Stomach (tissue), 19 donors: ENCODE measurements around the gene PGM5. TPM values are rescaled to one million over a fixed set of nuclear protein-coding genes. Genes with fewer than 3 reads are reported as not detected.
"Not testable (repeated sequence)": the region's sequence is repeated elsewhere in the genome, so short reads cannot be mapped to it uniquely, and the experiment has no call there.

Source experiments
- DNase-seq, 2 donors: peaks; one replicate each; pipeline versions ENCODE4 v3.0.0 to v3.0.0-alpha.2; 2013 to 2019
- H3K27ac ChIP-seq, 5 donors: fragments of 200-600 bp in 4 of 5; sonication (generic) in 4 of 5; one replicate each; pipeline ENCODE4 v1.5.1; 2013 to 2019; ENCODE audit warnings: mild to moderate bottlenecking in 1 of 5, moderate library complexity in 1 of 5
- H3K27me3 ChIP-seq, 3 donors: fragments of 200-600 bp; sonication (generic); one replicate each; pipeline ENCODE4 v1.5.1; 2017 to 2019; ENCODE audit warnings: mixed run types in 1 of 3
- H3K36me3 ChIP-seq, 4 donors: fragments of 200-600 bp; sonication (generic); 1 replicate in 3 of 4; 2 replicates in 1 of 4; pipeline ENCODE4 v1.5.1; 2016 to 2019
- H3K4me1 ChIP-seq, 4 donors: fragments of 200-600 bp; sonication (generic); one replicate each; pipeline ENCODE4 v1.5.1; 2016 to 2019
- H3K4me3 ChIP-seq, 4 donors: fragments of 200-600 bp; sonication (generic) in 3 of 4; one replicate each; pipeline ENCODE4 v1.5.1; 2016 to 2019; ENCODE audit warnings: mild to moderate bottlenecking in 1 of 4
- H3K9me3 ChIP-seq, 4 donors: fragments of 200-600 bp; sonication (generic); one replicate each; pipeline ENCODE4 v1.5.1; 2016 to 2019
- POLR2AphosphoS5 ChIP-seq, 3 donors: sonication (generic); formaldehyde crosslinking; IDR thresholded peaks; one replicate each; pipeline ENCODE4 v1.6.1; 2016; ENCODE audit warnings: antibody characterized with exemption in 3 of 3
- WGBS, 5 donors: extraction: QIAGEN DNeasy Blood & Tissue Kit in 3 of 5; methylation state at CpG; one replicate each; pipeline versions ENCODE4 v1.1.5 to v1.1.7; 2013 to 2018; 5-methylcytosine and 5-hydroxymethylcytosine counted together
- intact Hi-C: fragments of 100-400 bp; cut with DNase I; formaldehyde crosslinking; loops from one replicate; pipeline ENCODE4 v1.15.1; 2023; ENCODE audit warnings: low total_unique reads
- long read RNA-seq, 10 donors: transcript quantifications; one replicate each; lab custom pipeline, GENCODE V29; 2026
- polyA plus RNA-seq, 3 donors: library from polyadenylated mRNA; stranded (reverse); fragments of 200-250 nt; gene quantifications; one replicate each; pipeline ENCODE4 v1.2.3, GENCODE V29; 2013
- total RNA-seq, 5 donors: library from RNA; depleted of rRNA; stranded (reverse); fragments of >200 nt; gene quantifications; one replicate each; pipeline versions ENCODE4 v1.1.0 to v1.2.3, GENCODE V29; 2014 to 2016
- donor health status: healthy with polysubstance abuse.
- donor health status: Bipolar disorder and iron deficiency.
- donor health status: healthy.

PGM5 gene
- total RNA-seq (100 to 1,000 TPM in 3 of 5 donors, 10 to 100 TPM in 2; 33.9 to 145 (median 104) TPM), polyA plus RNA-seq (10 to 100 TPM; 10.6 to 51.7 (median 11.9) TPM)
- long read RNA-seq, donor 1, full-length matches to known transcripts: 16 of 33 reads
- long read RNA-seq, donor 1, partial matches to known transcripts: 12 of 33 reads
- long read RNA-seq, donor 1, other reads (novel, unspliced or antisense): 5 of 33 reads
- long read RNA-seq, donor 2, full-length matches to known transcripts: 25 of 39 reads
- long read RNA-seq, donor 2, partial matches to known transcripts: 14 of 39 reads
- long read RNA-seq, donor 2, other reads (novel, unspliced or antisense): 0 of 39 reads
- long read RNA-seq, donor 3, full-length matches to known transcripts: 4 of 4 reads
- long read RNA-seq, donor 3, partial matches to known transcripts: 0 of 4 reads
- long read RNA-seq, donor 3, other reads (novel, unspliced or antisense): 0 of 4 reads
- long read RNA-seq, donor 4, partial matches to known transcripts: 0 of 1 reads
- long read RNA-seq, donor 4, other reads (novel, unspliced or antisense): 0 of 1 reads
- long read RNA-seq, donor 5, full-length matches to known transcripts: 15 of 30 reads
- long read RNA-seq, donor 5, partial matches to known transcripts: 10 of 30 reads
- long read RNA-seq, donor 5, other reads (novel, unspliced or antisense): 5 of 30 reads
- long read RNA-seq, donor 6, full-length matches to known transcripts: 30 of 52 reads
- long read RNA-seq, donor 6, partial matches to known transcripts: 22 of 52 reads
- long read RNA-seq, donor 6, other reads (novel, unspliced or antisense): 0 of 52 reads
- long read RNA-seq, donor 7, full-length matches to known transcripts: 34 of 83 reads
- long read RNA-seq, donor 7, partial matches to known transcripts: 31 of 83 reads
- long read RNA-seq, donor 7, other reads (novel, unspliced or antisense): 18 of 83 reads
- long read RNA-seq, donor 8, full-length matches to known transcripts: 8 of 8 reads
- long read RNA-seq, donor 8, partial matches to known transcripts: 0 of 8 reads
- long read RNA-seq, donor 8, other reads (novel, unspliced or antisense): 0 of 8 reads
- long read RNA-seq, donor 9, full-length matches to known transcripts: 5 of 12 reads
- long read RNA-seq, donor 9, partial matches to known transcripts: 0 of 12 reads
- long read RNA-seq, donor 9, other reads (novel, unspliced or antisense): 7 of 12 reads
- long read RNA-seq, donor 10, full-length matches to known transcripts: 7 of 26 reads
- long read RNA-seq, donor 10, partial matches to known transcripts: 12 of 26 reads
- long read RNA-seq, donor 10, other reads (novel, unspliced or antisense): 7 of 26 reads

- Histone ChIP-seq H3K27me3 (peaks cover 0 to 13% (median 0%) of the 10 kb centered on the region in 3 donors), H3K4me3 (peak within 1 kb of the TSS; percentile 67 to 78 (median 74)), H3K27ac (peak within 1 kb of the TSS; percentile 50 to 91 (median 83))
- H3K36me3 ChIP-seq, H3K9me3 ChIP-seq, intact Hi-C loops, H3K4me1 ChIP-seq: not testable (repeated sequence)
- peak in 1 of 3 donors; percentile 4 for TF ChIP-seq POLR2AphosphoS5 (IDR thresholded peaks at IDR 0.05)
- DNase-seq: peak; percentile 35 to 64
- WGBS, 5 donors: 0 to 1% (median 1%) methylated on average over 33 to 58 of the region's 58 CpGs
These were observed at the start of gene PGM5 for GRCh38 chr9:68356380-68357118. TSS of gene PGM5 (plus strand) at chr9:68356611. CDS start at chr9:68357128, 517 bp downstream.

GRCh38 chr9:68307127-68307526 lies 49.3 kb upstream of the PGM5 start:
- H3K9me3 ChIP-seq, H3K27ac ChIP-seq, H3K4me3 ChIP-seq, H3K4me1 ChIP-seq, intact Hi-C loops, DNase-seq, H3K36me3 ChIP-seq: not testable (repeated sequence)
- peaks cover 0 to 16% (median 3%) of the 10 kb centered on the region in 3 donors for H3K27me3 ChIP-seq
- WGBS, 5 donors: 28 to 41% (median 33%) methylated on average over 13 to 18 of the region's 35 CpGs; no CpG with 5 or more reads in 1 of the 5 donors

- H3K27me3 ChIP-seq: peaks cover 0 to 16% (median 3%) of the 10 kb centered on the region in 3 donors
- WGBS, 5 donors: 19 to 38% (median 26%) methylated on average over 8 to 17 of the region's 21 CpGs
These were observed 48.8 kb upstream of the PGM5 start for GRCh38 chr9:68307654-68308053.

GRCh38 chr9:68311208-68311607 lies 45.2 kb upstream of the PGM5 start:
- intact Hi-C loops, DNase-seq, H3K4me1 ChIP-seq, H3K9me3 ChIP-seq, H3K27ac ChIP-seq, H3K36me3 ChIP-seq, H3K4me3 ChIP-seq: not testable (repeated sequence)
- WGBS, 5 donors: no CpG with 5 or more reads among the region's 5 CpGs
- peaks cover 0 to 10% (median 3%) of the 10 kb centered on the region in 3 donors for H3K27me3 ChIP-seq

More at GRCh38 chr9:68307654-68308053, 48.8 kb upstream of the PGM5 start:
- H3K9me3 ChIP-seq, DNase-seq, H3K36me3 ChIP-seq, H3K27ac ChIP-seq, H3K4me3 ChIP-seq, H3K4me1 ChIP-seq, intact Hi-C loops: not testable (repeated sequence)

- DNase-seq, H3K36me3 ChIP-seq, intact Hi-C loops, H3K4me3 ChIP-seq, H3K4me1 ChIP-seq, H3K27me3 ChIP-seq, H3K9me3 ChIP-seq, H3K27ac ChIP-seq: not testable (repeated sequence)
- WGBS, 5 donors: 66 to 74% (median 70%) methylated on average over 9 to 10 of the region's 10 CpGs
These were observed 38.2 kb upstream of the PGM5 start for GRCh38 chr9:68318209-68318608.

- DNase-seq, H3K9me3 ChIP-seq, H3K27ac ChIP-seq, H3K4me3 ChIP-seq, intact Hi-C loops, H3K4me1 ChIP-seq, H3K36me3 ChIP-seq: not testable (repeated sequence)
- peaks cover 0 to 17% (median 0%) of the 10 kb centered on the region in 3 donors for H3K27me3 ChIP-seq
- WGBS, 5 donors: 34 to 86% (median 60%) methylated on average over 5 to 10 of the region's 24 CpGs; no CpG with 5 or more reads in 2 of the 5 donors
These were observed 32.7 kb upstream of the PGM5 start for GRCh38 chr9:68323749-68324148.

GRCh38 chr9:68324518-68324917 lies 31.9 kb upstream of the PGM5 start:
- intact Hi-C loops, H3K9me3 ChIP-seq, H3K36me3 ChIP-seq, H3K4me3 ChIP-seq, H3K4me1 ChIP-seq, DNase-seq, H3K27ac ChIP-seq: not testable (repeated sequence)
- peaks cover 0 to 17% (median 0%) of the 10 kb centered on the region in 3 donors for H3K27me3 ChIP-seq
- WGBS, 5 donors: 3 to 25% (median 20%) methylated on average over 3 to 6 of the region's 20 CpGs; no CpG with 5 or more reads in 1 of the 5 donors

- intact Hi-C loops, H3K27me3 ChIP-seq, H3K36me3 ChIP-seq, H3K4me3 ChIP-seq, H3K9me3 ChIP-seq, H3K4me1 ChIP-seq, DNase-seq, H3K27ac ChIP-seq: not testable (repeated sequence)
- 68 to 76% (median 73%) methylated on average over 2 of the region's 4 CpGs for WGBS, 5 donors
These were observed 27.3 kb upstream of the PGM5 start for GRCh38 chr9:68329106-68329505.

- H3K27ac ChIP-seq, H3K9me3 ChIP-seq, H3K4me3 ChIP-seq, DNase-seq, H3K4me1 ChIP-seq, intact Hi-C loops, H3K36me3 ChIP-seq, H3K27me3 ChIP-seq: not testable (repeated sequence)
- WGBS, 5 donors: 78 to 96% (median 83%) methylated on average over 5 to 9 of the region's 11 CpGs
These were observed 25.8 kb upstream of the PGM5 start for GRCh38 chr9:68330531-68331173.

- intact Hi-C loops, DNase-seq, H3K27me3 ChIP-seq, H3K36me3 ChIP-seq, H3K4me3 ChIP-seq, H3K9me3 ChIP-seq, H3K27ac ChIP-seq, H3K4me1 ChIP-seq: not testable (repeated sequence)
- WGBS, 5 donors: 43 to 83% (median 73%) methylated on average over 1 of the region's 1 CpG; no CpG with 5 or more reads in 1 of the 5 donors
These were observed 24.3 kb upstream of the PGM5 start for GRCh38 chr9:68332122-68332521.
